ENCODE data around the gene GLRA3.
"Not testable (repeated sequence)": the region's sequence is repeated elsewhere in the genome, so short reads cannot be mapped to it uniquely, and the experiment has no call there.

Gene GLRA3

GRCh38 chr4:174808836-174809235 lies 20.2 kb downstream of the GLRA3 start:
- no peak for DNase-seq

GRCh38 chr4:174808119-174808518 lies 20.9 kb downstream of the GLRA3 start:
- no peak for DNase-seq

DNA sequence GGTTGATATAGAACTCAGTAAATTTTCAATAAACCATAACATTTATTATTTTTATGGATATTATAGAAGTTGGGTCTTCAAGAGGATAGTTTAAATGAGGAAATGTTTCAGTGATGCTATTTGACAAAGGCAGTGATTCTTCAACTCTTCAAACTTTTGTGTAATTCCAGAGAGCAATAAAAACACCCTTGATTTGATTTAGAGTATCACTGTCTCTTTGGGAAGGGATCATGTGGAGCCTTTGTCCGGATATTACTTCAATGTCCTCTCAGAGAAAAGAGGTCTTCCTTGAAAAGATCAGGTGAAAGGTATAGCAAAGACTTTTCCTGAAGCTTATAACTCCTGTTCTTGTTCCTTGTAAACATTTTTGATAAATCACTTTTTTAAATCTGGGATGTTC lies 23.3 kb downstream of the GLRA3 start:
- DNase-seq: no peak

DNA sequence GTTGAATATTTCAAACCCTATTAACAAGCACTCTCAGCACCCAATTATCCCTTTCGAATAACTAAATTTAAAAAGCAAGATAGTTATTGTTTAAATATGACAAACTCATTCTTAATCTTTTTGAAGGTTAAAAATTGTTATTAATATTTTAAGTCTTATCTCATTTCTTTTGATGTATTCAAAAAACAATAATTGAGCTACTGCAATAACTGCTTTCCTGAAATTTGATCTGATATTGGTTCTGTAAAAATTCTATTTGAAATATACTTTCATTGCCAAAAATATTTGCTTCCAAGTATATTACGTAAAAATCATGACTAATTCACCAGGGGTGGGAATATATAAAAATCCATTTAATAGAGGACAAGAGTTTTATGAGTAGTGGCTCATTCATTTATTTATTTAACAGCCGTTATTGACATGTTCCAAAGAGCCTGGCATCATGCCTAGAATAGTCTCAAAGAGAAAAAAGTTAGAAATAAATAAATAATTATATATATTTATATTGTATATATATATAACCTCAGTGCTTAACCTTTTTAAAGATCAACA lies 34.4 kb downstream of the GLRA3 start:
- DNase-seq: no peak

DNA sequence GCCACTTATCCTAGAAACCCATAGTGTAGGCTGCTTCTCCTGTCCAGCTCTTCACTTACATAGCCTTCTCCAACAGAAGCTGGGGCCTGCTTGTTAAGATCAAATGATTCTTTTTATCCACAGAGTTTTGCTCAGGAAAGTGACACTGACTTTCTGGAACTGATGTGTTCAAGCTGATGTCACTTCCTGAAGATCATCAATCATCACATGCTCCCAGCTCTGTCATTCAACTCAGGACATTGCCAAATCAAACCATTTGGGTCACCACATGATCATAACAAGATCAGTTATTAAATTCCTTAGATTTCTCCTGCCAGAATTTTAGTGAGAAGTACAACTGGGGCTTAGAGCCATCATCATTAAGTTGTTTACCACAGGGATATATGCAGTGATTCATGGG lies 39.4 kb downstream of the GLRA3 start:
- no peak for DNase-seq

GRCh38 chr4:174778274-174778986 lies 50.6 kb downstream of the GLRA3 start:
- DNase-seq: not testable (repeated sequence)

GRCh38 chr4:174775366-174775765 lies 53.7 kb downstream of the GLRA3 start:
- DNase-seq: no peak

- DNase-seq: peak; percentile 48
Observed at GRCh38 chr4:174764105-174764729, 64.8 kb downstream of the GLRA3 start.

DNA sequence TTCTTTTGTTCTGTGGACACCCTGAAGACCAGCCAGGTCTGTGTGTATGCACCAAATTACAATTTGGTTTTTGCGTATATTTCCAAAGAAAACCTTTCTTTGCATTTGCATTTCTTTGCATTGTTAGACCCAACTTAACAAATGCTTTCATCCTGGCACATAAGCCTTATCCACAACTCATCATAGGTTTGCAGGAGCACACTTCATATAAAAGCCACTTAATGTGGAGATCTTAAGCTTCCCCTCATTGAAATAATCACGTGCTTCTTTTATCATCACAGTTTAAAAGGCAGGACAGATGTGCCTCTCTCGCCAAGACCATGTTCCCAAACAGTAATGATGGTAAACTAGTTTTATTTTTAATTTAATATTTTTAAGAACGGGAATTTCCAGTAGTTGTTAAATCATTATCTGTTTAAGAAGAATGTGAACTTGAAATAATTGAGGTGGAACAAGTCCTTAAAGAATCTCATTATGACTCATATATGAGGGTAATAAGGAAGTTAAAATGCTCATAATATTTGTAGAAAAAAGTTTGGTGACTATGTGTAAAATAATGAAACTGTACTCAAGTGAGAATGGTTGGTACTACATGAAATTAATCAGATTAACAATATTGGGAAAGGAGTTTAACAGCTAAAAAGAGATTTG lies 65.5 kb downstream of the GLRA3 start:
- peak; percentile 18 for DNase-seq

DNA sequence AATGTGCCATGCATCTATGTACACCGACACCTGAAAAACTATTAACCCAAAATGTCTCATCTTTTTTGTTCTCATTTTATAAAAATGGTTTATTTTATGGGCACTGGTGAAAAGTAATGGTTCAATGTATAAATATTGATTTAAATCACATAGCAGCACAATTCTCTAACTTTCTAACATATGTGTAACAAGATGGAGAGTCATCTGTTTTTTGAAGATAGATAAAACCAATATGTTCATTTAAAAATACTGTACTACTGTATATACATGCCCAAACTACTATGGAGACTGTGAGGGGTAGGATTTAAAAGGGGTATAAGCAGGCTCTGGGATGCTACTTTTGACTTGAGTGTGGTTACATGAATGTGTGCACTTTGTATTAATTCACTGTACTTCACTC lies 67.6 kb downstream of the GLRA3 start:
- no peak for DNase-seq

DNA sequence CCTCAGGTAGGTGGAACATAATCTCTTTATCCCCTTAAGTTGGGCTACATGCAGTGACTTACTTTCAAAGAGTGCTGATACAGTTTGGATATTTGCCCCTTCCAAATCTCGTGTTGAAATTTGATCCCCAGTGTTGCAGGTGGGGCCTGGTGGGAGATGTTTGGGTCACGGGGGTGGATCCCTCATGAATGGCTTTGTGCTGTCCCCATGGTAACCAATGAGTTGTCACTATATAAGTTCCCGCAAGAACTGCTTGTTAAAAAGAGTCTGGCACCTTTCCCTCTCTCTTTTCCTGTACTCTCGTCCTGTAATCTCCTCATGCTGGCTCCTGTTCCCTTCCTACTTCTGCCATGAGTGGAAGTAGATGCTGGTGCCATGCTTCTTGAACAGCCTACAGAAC lies 71.3 kb downstream of the GLRA3 start:
- no peak for DNase-seq

DNA sequence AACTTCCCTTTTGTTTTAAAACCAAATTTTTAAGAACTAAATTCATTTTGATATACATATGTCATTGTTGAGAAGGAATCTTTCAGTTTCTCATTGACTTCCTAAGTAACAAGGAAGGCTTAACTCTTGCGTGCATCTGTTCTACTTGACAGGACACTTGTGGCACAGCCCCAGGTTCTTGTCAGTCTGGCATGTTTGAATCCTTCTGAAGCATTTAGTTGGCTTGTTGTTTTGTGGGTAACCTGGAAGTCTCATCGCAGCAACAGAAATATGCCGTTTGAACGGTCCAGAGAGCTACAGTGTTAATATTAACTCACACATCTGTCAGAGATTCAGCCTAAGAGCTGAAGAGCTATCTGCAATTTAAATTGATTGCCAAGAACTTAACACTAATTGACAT lies 76.0 kb downstream of the GLRA3 start:
- no peak for DNase-seq

GRCh38 chr4:174752026-174752425 lies 77.0 kb downstream of the GLRA3 start:
- DNase-seq: no peak

DNA sequence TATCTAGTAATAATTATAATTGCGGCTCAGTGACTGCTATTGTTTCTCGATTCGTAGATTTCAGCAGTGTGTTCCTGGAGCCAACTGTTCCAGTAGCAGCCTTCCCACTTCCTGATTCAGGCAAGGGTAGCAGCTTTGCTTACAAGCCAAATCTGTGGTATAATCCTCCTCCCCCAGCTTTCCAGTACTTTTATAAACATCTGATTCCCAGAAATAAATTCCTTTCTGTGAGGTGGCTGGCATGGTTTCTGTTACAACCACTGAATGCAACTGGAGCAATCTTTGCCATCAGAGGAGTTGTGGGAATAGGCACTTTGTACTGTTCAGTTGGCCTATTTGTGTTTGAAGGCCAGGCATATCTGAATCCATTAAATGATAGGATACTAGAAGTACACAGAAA lies 80.0 kb downstream of the GLRA3 start:
- DNase-seq: peak; percentile 17

GRCh38 chr4:174746710-174747109 lies 82.3 kb downstream of the GLRA3 start:
- no peak for DNase-seq

- DNase-seq: no peak
Observed at GRCh38 chr4:174742561-174742960, 86.5 kb downstream of the GLRA3 start.

- no peak for DNase-seq
Observed at GRCh38 chr4:174739576-174739975, 89.5 kb downstream of the GLRA3 start.

GRCh38 chr4:174734181-174734580 lies 94.9 kb downstream of the GLRA3 start:
- DNase-seq: no peak

DNA sequence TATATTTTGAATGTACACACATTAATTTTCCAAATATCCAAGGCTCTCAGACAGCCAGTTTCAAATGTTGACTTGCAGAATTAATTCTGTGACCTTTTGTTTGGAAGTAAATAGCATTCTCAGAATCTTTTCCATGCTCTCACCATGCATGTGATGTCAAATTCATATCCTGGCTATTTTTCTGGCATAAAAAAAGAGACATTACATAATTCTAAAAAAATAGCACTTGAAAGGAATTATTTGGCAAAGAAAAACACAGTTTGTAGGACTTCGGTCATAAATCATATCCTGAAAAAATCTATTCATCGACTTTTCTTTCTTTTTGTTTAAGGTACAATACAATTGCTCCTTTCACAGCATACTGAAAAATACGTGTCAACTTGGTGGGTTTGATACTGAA lies 111.2 kb downstream of the GLRA3 start:
- no peak for DNase-seq

DNA sequence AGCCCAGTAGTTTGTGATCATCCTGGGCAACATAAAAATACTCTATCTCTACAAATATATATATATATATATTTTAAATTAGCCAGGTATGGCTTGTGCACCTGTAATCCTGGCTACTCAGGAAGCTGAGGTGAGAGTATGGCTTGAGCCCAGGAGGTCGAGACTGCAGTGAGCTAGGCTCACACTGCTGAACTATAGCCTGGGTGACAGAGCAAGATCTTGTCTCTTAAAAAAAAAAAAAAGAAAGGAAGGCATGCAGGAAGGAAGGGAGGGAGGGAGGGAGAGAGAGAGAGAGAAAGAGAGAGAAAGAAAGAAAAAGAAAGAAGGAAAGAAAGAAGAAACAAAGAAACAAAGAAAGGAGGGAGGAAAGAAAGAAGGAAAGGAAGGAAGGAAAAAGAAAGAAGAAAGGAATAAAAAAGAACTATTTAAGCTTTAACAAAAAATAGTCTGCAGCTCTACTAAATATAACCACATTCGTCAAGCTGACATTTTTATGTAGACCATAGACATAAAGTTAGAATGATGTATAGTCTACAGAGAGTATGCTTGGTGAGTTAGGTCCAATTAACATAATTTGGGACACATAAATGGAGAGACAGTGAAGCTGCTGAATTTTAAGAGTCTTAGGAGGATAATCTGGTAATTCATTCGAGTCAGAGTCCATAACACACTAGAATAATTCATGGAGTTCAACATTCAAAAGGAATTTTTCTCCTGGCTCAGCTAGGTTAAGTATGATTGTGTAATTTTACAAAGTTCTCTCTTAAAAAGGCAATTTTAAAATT lies 111.9 kb downstream of the GLRA3 start:
- no peak for DNase-seq

- peak; percentile 55 for DNase-seq
Observed at GRCh38 chr4:174714393-174715211, 114.4 kb downstream of the GLRA3 start.

DNA sequence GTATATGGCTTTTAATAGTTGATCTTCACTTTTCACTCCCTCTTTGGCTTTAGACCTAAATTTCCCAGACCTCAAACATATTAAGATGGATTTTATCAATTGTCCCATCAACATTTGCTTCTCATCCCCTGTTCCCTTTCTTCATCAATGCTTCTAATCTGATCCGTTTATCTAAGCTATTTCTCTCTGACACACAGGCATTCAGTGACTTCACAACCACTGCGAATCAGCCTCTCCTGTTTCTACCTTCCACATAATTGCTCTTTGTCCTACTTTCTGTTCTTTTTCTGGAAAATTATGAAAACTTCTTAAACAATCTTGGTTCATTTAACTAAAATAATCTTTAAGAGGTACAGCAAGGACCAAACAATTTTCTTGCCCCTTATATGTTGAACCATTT lies 115.2 kb downstream of the GLRA3 start:
- DNase-seq: no peak
